ENCODE results near the gene PTGFR. TPM values are rescaled to one million over a fixed set of nuclear protein-coding genes. Genes with fewer than 3 reads are reported as not detected.

The PTGFR gene
- total and polyA plus RNA-seq, 2 of the 4 experiments (the other 2 are of a cell fraction) = 1.7 to 5.4 TPM

DNA sequence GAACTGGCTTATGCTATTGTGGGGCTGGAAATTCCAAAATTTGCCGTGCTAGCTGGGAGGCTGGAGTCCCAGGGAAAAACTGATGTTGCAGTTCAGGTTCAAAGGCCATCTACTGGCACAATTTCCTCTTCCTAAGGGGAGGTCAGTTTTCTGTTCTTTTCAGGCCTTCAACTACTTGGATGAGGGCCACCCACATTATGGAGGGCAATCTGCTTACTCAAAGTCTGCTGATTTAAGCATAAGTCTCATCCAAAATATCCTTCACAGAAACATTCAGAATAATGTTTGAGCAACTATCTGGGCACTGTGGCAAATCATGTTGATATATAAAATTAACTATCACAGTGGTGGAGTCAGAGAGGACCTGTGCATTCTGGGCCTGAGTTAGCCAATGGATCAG is 21.2 kb upstream of the PTGFR start:
- Histone ChIP-seq H2AFZ (replicated peaks; ENCODE audit: low read length, poor library complexity) (no peak overlapping the region), H2BK5ac (ENCODE audit: low read depth, low read length, poor library complexity, severe bottlenecking) (no peak overlapping the region), H3K27me3 (ENCODE audit: control insufficient read depth, insufficient read depth, low read length) (no peaks in the 10 kb centered on the region), H3K9ac (ENCODE audit: low read depth, low read length) (no peak overlapping the region), H3K4me1 (ENCODE audit: control insufficient read depth, insufficient read depth, low read length) (peaks cover 4% of the 10 kb centered on the region; the same call in 1 of the 2 replicates), H4K8ac (ENCODE audit: low read depth in 2 of 2, low read length in 2 of 2) (no peak overlapping the region), H3K4me2 (ENCODE audit: low read depth, low read length) (no peak overlapping the region), H3K36me3 (ENCODE audit: control insufficient read depth, insufficient read depth, low read length) (no peaks in the 10 kb centered on the region), H3K23ac (ENCODE audit: low read depth, low read length) (no peak overlapping the region), H2BK20ac (ENCODE audit: low read depth, low read length) (no peak overlapping the region), H4K20me1 (ENCODE audit: insufficient read depth, low read length) (no peaks in the 10 kb centered on the region), H3K14ac (replicated peaks; ENCODE audit: low read depth, low read length) (no peak overlapping the region), H2BK15ac (ENCODE audit: low read depth, low read length) (no peak overlapping the region), H2BK120ac (ENCODE audit: low read depth, low read length) (no peak overlapping the region), H4K91ac (ENCODE audit: insufficient read depth, low read depth, low read length) (no peak overlapping the region), H4K5ac (ENCODE audit: low read depth, low read length) (no peak overlapping the region), H3K4me3 (ENCODE audit: insufficient read depth, low read depth, low read length) (no peak overlapping the region), H3K9me3 (ENCODE audit: control insufficient read depth, insufficient read depth, low read length) (no peaks in the 10 kb centered on the region), H2AK5ac (ENCODE audit: low read depth, low read length) (no peak overlapping the region), H3K56ac (ENCODE audit: extremely low read depth, insufficient read depth, low read length) (no peak overlapping the region), H3K79me1 (ENCODE audit: low read depth in 1 of 2, low read length in 2 of 2) (no peaks in the 10 kb centered on the region), H3K9me1 (ENCODE audit: insufficient read depth, low read length) (no peaks in the 10 kb centered on the region), H3K4ac (ENCODE audit: low read depth, low read length) (no peak overlapping the region), H2AK9ac (replicated peaks; ENCODE audit: low read depth, low read length, poor library complexity) (no peak overlapping the region), H3K27ac (ENCODE audit: insufficient read depth, low read length) (no peak overlapping the region), H3K18ac (ENCODE audit: low read depth, low read length) (no peak overlapping the region)
- TF ChIP-seq BHLHE40 (IDR thresholded peaks at IDR 0.05; ENCODE audit: low read depth, low read length) (no peak), POLR2A (IDR thresholded peaks at IDR 0.05; ENCODE audit: low read depth, low read length) (no peak), CEBPB (IDR thresholded peaks at IDR 0.05; ENCODE audit: low read depth, low read length) (no peak), CHD1 (IDR thresholded peaks at IDR 0.05; ENCODE audit: low read depth, low read length) (no peak), RAD21 (IDR thresholded peaks at IDR 0.05; ENCODE audit: low read length) (no peak), NFE2L2 (IDR thresholded peaks at IDR 0.05; ENCODE audit: low read depth, low read length) (no peak), FOS (IDR thresholded peaks at IDR 0.05; ENCODE audit: low read depth, low read length) (no peak), RFX5 (IDR thresholded peaks at IDR 0.05; ENCODE audit: low read depth, low read length) (no peak), SMC3 (IDR thresholded peaks at IDR 0.05; ENCODE audit: low read depth, low read length) (no peak), MAFK (IDR thresholded peaks at IDR 0.05; ENCODE audit: low read depth, low read length) (no peak), RCOR1 (IDR thresholded peaks at IDR 0.05; ENCODE audit: insufficient replicate concordance, low read length) (no peak), MAZ (IDR thresholded peaks at IDR 0.05; ENCODE audit: borderline replicate concordance, low read depth, low read length) (no peak), MXI1 (IDR thresholded peaks at IDR 0.05; ENCODE audit: borderline replicate concordance, low read depth, low read length) (no peak)
- TF ChIP-seq, protein P1, sequence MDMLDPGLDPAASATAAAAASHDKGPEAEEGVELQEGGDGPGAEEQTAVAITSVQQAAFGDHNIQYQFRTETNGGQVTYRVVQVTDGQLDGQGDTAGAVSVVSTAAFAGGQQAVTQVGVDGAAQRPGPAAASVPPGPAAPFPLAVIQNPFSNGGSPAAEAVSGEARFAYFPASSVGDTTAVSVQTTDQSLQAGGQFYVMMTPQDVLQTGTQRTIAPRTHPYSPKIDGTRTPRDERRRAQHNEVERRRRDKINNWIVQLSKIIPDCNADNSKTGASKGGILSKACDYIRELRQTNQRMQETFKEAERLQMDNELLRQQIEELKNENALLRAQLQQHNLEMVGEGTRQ (IDR thresholded peaks at IDR 0.05; ENCODE audit: low read depth, low read length) = no peak
- TF ChIP-seq, protein P2, sequence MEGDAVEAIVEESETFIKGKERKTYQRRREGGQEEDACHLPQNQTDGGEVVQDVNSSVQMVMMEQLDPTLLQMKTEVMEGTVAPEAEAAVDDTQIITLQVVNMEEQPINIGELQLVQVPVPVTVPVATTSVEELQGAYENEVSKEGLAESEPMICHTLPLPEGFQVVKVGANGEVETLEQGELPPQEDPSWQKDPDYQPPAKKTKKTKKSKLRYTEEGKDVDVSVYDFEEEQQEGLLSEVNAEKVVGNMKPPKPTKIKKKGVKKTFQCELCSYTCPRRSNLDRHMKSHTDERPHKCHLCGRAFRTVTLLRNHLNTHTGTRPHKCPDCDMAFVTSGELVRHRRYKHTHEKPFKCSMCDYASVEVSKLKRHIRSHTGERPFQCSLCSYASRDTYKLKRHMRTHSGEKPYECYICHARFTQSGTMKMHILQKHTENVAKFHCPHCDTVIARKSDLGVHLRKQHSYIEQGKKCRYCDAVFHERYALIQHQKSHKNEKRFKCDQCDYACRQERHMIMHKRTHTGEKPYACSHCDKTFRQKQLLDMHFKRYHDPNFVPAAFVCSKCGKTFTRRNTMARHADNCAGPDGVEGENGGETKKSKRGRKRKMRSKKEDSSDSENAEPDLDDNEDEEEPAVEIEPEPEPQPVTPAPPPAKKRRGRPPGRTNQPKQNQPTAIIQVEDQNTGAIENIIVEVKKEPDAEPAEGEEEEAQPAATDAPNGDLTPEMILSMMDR (conservative IDR thresholded peaks at IDR 0.05; ENCODE audit: low read depth, low read length) = no peak
- TF ChIP-seq, protein P3, sequence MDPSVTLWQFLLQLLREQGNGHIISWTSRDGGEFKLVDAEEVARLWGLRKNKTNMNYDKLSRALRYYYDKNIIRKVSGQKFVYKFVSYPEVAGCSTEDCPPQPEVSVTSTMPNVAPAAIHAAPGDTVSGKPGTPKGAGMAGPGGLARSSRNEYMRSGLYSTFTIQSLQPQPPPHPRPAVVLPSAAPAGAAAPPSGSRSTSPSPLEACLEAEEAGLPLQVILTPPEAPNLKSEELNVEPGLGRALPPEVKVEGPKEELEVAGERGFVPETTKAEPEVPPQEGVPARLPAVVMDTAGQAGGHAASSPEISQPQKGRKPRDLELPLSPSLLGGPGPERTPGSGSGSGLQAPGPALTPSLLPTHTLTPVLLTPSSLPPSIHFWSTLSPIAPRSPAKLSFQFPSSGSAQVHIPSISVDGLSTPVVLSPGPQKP (IDR thresholded peaks at IDR 0.05; ENCODE audit: borderline replicate concordance, low read depth, low read length) = no peak
- ChIA-PET CTCF (no interaction called here), POLR2A (ENCODE audit: unreplicated experiment) (no interaction called here)
- DNase-seq (no peak), ATAC-seq (ENCODE audit: low read depth) (no peak)
- dilution Hi-C loops (cut with HindIII; ENCODE audit: low sequenced_read_pairs, unreplicated experiment) (no loop called here), in situ Hi-C loops (cut with MboI; ENCODE audit: low sequenced_read_pairs) (no loop called here), intact Hi-C loops (cut with micrococcal nuclease) (no loop called here)
- no CpG with 5 or more reads among the region's 1 CpG for WGBS, 2 experiments (ENCODE audit: extremely low coverage in 2 of 2, insufficient read length in 1 of 2)
- BruUV-seq (replicated peaks) = no TSS peak

Data from IMR-90 (cell line).